GM03348 (cell line): ENCODE results near the gene POLD4.

Source experiments
- DNase-seq: peaks from one replicate; pipeline ENCODE4 v3.0.0; 2012; ENCODE audit warnings: low spot score

The POLD4 gene

DNA sequence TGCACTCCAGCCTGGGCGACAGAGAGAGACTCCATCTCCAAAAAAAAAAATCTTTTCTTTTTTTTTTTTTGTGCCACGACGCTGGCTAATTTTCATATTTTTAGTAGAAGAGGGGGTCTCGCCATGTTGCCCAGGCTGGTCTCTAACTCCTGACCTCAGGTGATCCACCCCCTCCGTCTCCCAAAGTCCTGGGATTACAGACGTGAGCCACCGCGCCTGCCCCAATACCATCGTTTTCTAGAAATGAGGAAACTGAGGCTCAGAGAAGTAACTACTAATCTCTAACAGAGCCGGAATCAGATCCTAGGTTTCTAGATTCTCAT is 36.5 kb downstream of the POLD4 start:
- no peak for DNase-seq

DNA sequence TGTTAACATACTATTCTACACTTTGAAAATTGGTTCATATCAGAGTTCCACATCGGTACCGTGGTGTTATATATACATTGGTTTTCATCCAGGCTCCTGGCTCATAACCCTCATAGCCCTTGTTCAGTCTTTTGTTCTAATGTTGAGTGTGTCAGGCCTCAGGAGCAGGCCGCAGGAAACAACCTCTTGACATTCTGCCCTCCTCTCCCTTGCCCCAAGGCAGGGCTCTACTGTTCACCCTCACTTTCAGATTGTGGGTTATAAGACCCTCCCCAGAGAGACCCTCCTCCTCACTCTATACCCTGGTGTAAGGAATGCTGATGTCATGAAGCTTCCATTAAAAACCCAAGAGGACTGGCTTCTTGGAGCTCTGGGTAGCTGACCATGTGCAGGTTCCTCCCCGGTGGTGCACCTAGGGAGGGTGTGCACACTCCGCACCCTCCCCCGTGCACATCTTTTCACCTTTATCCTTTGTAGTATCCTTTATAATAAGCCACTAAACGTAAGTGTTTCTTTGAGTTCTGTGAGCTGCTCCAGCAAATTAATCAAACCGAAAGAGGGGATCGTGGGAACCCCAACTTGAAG is 37.9 kb downstream of the POLD4 start:
- no peak for DNase-seq

DNA sequence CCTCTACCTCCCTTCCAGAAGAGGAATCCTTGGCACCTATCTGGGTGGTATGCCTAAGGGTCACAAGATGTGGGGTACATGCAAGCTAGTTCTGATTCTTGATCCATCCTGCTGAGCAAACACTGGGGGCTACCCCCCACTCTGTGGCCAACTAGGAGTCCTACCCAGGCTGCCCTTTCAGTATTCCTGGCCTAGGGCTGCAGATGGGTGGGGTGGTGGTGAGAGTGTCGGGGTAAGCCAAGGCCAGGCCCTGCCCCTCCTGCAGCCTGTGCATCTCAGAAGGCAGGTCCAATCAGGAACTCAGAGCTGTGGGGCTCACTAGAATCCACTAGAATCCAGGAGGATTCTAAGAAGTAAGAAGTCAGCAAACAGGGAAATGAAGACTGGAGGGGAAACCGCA is 39.1 kb downstream of the POLD4 start:
- no peak for DNase-seq

DNA sequence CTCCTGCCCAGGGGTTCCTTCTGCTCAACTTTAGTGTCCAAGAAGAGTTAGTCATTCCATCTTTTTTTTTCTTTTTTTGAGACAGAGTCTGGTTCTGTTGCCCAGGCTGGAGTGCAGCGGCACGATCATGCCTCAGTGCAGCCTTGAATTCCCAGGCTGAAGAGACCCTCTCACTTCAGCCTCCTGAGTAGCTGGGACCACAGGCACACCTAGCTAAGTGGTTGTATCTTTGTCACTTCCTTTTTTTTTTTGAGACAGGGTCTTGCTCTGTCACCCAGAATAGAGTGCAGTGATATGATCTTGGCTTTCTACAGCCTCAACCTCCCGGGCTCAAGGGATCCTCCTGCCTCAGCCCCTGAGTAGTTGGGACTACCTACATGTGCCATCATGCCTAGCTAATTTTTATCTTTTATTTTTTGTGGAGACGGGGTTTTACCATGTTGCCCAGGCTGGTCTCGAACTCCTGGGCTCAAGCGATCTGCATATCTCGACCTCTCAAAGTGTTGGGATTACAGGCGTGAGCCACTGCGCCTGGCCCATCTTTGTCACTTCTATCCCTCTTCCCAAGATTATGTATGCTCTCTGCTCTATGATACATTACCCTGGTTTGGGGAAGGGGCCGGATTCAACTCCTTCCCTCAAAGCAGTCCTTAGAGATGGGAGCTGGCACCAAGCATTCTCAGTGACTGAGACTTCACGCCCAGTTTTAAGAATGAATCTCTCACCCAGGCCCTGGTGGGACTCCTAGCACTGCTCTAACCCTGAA is 40.0 kb downstream of the POLD4 start:
- no peak for DNase-seq

DNA sequence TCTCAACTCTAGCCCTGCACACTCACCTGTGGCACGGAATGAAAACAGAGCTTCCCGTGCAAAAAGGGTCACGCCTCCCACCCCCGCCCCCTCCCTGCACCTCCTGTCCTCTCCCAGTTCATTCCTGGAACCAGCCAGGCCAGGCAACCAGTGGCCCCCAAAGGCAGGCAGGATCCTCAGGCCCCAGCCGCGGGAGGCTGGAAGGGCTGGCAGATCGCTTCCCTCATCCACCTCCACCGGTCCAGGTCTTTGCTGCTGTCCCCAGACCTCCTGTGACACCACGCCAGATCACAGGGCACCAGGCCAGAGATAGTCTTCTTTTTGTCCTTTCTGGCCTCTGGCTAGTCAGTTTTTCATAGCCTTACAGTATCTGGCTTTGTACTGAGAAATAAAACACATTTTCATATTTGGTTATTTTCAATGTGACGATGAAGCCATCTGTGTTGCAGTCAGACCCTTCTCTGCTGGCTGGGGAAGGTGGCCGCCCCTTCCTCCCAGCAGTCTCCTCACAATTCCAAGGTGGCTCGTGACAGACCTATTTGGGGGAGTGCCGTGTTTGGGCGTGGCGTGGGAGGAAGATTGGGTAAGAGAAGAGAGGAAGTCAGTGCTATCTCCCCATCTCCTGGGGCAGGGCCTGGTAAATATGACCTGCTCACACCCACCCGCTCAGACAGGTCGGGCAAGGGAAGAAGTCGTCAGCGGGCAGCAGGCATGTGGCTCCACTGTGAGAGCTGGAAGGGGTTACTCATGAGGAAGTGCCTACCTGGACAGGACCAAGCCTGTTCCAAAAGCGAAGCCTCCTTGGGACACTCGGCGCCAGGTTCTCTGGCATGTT is 40.9 kb downstream of the POLD4 start:
- DNase-seq: no peak

DNA sequence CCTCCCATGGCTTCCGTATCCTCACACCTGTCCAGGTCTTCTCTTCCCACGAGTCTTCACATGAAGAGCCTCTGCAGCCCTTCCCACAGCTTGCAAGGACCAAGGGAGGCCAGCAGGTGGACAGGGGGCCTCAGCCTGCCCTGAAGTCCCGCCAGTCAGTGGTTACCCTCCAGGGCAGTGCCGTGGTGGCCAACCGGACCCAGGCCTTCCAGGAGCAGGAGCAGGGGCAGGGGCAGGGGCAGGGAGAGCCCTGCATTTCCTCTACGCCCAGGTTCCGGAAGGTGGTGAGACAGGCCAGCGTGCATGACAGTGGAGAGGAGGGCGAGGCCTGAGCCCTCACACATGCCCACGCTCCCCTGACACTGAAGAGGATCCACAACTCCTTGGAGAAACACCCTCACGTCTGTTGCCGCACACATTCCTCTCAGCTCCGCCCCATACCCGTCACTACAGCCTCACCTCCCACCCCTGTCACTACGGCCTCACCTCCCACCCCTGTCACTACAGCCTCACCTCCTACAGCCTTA is 41.7 kb downstream of the POLD4 start:
- no peak for DNase-seq

DNA sequence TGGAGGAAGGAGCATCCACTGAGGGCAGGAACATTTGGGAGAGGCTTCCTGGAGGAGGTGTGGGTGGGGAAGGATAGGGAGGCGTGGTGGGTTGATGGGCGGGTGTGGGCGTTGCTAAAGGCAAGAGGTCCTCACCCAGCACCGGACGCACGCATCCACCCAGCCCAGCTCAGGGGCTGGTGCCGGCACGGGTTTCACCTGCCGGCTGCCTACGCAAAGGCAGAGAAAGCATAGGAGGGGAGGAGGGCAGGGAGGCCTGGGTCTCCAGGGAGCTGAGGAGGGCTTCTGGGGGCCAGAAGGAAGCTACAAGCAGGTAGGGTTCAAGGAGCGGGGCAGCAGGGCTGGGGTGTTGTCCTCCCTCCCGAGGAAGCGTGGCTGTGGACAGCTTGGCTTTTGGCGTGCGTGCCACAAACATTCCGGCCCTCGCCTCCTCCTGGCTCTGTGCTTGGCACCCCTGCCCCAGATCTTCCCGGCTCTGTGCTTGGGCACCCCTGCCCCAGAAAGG is 42.2 kb downstream of the POLD4 start:
- DNase-seq: no peak

DNA sequence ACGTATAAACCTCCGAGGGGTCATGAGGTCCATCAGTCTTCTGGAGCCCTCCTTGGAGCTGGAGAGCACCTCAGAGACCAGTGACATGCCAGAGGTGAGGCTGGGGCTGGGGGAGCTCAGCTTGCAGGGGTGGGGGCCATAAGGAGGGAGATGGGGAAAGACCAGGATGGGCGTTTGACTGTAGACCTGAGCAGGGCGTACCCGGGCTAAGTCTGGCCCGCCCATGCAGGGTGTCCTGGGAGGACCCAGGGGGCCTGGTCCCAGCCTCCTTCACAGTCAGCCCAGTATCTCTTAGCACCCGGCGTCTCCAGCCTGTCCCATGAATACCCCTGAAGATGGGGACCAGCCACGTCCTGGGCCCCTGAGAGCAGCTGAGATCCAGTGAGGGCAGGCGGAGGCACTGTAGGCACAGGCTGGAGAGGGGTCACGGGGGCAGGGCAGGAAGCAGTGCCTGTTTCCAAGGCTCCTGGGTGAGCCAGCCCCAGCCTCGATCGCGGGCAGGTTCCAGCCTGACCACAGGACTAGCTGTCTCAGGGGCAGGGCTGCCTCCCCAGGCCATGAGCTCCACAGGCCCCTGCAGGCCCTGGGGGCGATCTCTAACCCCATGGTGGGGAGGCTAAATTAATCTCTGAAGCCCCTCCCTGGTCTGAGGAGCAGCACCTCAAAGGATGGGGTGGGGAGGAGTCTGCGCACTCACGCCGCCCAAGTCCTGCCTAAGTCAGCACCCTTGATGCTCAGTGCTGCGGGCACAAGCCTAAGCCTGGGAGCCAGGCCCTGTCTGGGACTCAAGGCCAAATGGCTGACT is 42.9 kb downstream of the POLD4 start:
- DNase-seq: no peak

DNA sequence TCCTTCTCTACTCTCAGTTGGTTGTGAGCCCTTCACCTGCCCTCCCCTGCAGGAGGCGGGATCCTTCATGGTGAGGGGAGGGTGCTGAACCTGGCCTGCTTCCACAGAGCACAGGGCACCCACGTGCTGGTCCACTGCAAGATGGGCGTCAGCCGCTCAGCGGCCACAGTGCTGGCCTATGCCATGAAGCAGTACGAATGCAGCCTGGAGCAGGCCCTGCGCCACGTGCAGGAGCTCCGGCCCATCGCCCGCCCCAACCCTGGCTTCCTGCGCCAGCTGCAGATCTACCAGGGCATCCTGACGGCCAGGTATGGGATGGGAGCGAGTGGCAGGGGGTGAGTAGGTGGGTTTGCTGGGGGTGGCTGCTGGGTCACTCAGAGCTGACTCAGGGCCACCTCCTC is 43.7 kb downstream of the POLD4 start:
- no peak for DNase-seq

DNA sequence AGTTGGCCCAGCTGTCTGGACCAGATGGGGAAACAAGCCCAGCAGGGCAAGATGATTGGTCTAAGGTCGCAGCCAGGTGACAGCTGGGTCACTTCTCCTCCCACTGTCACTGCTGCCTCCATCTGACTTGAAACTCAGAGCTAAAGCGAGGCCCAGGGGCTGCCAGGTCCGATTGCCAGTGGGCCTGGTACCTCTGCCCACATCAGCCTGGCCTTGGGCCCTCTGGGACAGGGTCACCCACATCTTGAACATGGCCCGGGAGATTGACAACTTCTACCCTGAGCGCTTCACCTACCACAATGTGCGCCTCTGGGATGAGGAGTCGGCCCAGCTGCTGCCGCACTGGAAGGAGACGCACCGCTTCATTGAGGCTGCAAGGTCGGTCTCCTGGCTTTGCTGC is 44.2 kb downstream of the POLD4 start:
- no peak for DNase-seq

DNA sequence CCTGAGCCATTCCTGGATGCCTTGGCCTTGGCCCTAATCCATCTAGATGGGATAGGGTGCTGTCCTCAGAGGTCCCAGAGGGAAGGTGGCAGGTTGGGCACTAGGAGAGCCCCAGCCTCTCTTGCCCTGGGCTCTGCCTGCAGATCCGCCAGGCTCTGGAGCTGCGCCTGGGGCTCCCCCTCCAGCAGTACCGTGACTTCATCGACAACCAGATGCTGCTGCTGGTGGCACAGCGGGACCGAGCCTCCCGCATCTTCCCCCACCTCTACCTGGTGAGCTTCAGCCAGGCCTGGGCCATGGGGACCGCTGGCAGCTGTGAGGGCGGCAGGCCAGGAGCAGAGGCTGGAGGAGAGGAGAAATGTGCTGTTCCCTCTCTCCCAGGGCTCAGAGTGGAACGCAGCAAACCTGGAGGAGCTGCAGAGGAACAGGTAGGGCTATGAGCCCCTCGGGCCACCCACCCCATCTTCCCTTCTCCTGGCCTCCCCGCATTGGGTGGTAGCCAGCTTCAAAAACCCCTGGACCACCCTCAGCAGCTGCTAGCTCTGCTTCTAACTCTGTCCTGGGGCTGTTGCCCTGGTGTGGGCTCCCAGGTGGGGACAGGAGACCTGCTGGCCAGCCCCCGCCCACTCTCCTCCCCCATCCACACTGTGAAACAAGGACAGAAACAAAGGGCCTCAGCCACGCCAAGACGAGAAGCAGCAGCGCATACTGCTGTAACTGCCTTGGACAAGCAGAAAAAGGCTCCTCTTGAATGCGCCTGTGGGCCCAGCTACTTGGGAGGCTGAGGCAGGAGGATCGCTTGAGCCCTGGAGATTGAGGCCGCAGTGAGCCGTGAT is 45.1 kb downstream of the POLD4 start:
- no peak for DNase-seq

DNA sequence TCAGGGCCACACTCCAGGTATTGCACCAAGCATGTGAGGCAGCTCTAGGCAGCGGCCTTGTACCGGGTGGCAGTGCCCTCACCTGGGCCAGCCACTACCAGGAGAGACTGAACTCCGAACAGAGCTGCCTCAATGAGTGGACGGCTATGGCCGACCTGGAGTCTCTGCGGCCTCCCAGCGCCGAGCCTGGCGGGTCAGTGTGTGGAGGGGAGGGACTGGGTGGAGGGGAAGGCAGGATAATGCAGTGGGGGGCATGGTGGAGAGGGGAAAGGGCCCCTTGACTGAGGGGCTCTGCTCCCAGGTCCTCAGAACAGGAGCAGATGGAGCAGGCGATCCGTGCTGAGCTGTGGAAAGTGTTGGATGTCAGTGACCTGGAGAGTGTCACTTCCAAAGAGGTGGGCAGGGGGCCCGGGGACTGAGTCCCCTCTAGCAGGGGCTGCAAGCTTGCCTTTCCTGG is 45.8 kb downstream of the POLD4 start:
- DNase-seq: no peak

DNA sequence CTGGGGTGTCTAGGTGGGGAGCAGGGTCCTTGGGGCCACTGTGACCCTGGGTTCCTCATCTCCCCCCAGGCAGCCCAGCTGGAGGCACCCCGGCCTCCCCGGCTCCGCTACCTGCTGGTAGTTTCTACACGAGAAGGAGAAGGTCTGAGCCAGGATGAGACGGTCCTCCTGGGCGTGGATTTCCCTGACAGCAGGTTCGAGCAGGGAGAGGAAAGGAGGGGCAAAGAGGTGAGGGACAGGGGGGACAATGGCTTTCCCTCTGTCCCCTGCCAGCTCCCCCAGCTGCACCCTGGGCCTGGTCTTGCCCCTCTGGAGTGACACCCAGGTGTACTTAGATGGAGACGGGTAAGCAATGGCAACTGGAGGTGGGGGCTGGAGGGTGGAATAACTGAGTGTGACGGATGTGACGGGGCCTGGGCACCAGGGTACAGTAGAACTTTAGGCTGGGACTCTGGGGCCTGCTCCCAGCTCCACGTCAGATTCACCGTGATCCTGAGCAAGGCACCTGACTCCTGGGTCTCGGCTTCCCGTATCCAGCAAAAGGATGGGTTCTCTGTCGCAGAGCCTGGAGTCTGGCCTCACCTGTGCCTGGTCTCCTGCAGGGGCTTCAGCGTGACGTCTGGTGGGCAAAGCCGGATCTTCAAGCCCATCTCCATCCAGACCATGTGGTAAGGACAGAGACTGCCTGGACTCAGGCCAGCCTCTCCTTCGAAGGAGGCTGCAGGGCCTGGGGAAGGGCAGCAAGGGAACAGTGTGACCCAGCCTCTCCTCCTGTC is 46.4 kb downstream of the POLD4 start:
- no peak for DNase-seq

DNA sequence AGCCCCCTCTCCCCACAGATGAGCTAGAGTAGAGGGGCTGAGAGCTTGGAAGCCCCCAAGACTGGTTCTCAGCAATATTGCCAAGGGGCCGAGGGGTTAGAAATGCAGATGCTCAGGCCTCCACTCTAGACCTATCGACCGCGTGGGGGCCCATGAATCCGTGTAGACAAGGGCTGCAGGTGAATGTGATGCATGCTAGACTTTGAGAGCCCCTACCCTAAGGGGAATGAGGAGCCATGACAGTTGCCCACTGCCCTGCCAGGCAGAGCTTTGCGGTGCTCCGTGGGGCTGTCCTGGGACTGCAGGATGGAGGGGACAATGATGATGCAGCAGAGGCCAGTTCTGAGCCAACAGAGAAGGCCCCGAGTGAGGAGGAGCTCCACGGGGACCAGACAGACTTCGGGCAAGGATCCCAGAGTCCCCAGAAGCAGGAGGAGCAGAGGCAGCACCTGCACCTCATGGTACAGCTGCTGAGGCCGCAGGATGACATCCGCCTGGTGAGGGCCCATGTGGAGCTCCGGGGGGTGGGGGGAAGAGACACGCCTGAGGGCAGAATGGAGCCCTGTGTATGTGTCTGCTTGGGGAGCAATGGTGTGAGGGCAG is 48.7 kb downstream of the POLD4 start:
- DNase-seq: no peak

DNA sequence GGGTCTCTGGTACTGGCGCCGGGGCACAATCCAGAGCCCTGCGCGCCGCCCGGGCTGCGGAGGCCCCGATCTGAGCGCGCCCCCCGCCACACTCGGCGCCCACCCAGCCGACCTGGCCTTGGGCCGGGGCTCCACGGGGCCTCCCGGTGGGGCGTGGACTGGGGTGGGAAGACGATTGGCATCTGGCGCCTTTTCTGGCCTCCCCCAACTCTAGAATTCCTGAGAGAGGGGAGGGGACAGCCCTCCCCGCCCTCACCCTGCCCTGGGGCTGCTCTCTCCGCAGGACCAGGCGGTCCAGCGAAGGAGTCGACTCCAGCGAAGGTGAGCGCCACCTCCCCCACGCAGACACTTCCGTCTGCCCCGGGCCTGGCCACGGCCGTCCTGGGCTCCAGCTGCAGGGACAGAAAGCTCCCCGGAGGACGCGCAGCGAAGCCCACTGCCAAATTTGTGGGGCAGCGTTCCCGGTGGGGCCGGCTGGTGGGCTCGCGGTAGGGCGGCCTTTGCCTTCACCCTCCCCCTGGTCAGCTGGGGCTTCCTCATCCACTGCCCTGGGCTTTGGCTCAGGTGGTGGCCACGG is 49.4 kb downstream of the POLD4 start:
- peak; percentile 48 for DNase-seq

DNA sequence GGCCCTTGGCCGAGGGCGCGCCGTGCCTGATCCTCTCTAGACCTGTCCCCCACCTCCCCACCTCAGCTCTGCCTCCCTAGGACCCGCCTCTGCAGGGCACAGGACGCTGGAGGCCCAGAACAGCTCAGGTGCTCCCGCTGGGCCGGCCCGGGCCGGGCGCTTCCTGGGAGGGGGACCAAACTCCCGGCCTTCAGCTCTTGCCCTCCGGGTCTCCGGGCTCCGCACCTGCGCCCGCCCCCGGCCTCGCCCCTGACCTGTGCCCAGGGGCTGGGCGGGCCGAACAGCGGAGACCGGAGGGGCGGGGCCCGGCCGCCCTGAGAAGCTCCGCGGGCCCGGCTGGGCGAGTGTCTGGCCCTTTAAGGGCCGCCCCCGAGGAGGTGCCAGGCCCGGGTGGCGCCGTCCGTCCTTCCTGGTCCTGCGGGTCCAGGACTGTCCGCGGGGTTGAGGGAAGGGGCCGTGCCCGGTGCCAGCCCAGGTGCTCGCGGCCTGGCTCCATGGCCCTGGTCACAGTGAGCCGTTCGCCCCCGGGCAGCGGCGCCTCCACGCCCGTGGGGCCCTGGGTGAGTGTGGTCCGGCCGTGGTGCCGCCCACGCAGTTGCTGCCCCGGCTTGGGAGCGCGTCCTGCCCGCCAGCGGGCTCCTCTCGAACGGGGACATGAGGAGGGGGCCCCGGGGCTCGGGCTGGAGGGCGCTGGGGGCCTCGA is 50.1 kb downstream of the POLD4 start, which contains the start of gene SSH3:
Gene SSH3 (plus strand): TSS at position 399 of the 703 bp plus-strand sequence. CDS start 96 bp downstream, at position 495.
- DNase-seq: peak; percentile 91

DNA sequence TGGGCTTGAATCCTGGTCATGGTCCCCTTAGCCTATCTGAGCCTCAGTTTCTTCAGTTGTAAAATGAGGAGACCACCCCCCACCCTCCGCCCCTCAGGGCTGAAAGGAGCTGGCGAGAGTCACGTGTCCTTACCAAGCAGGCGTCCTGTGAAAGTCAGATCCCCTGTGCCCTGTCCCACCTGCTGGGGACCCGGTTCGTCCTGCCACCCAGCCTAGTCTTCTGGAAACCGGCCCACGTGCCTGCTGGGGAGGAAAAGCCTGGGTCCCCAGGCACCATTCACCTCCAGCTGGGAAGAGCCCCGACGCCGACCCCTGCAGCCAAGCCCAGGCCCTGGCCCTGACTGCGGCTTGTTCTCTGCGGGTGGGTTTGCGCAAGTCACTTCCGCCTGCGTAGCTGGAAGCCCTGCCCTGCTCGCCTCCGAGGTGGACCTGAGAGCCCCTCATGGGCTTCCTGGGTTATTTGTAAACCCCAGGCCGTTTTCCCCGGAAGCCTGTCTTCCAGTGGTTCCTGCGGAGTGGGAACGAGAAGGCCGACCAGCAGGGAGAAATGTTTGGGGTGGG is 50.7 kb downstream of the POLD4 start:
- DNase-seq: peak; percentile 28

DNA sequence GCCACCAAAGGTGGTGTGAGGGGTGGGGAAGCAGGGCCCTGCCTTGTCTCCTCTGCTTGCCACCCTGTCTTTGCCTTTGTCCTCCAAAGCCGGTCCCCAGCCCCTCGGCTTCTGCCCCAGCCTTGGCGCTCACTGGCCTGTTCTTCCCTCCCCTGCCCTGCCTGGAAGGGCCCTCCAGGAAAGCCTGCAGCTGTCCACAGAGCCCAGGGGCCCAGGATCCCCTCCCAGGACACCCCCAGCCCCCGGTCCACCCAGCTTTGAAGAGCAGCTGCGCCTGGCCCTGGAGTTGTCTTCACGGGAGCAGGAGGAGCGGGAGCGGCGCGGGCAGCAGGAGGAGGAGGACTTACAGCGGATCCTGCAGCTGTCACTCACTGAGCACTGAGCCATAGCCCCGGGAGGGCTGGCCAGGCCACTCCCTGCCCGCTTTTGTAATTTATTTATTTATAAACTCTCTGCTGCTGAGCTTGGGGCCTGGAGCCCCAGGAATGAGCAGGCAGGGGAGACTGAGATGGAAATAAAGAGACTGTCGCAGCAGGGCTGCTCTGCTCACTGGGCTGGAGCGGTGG is 51.3 kb downstream of the POLD4 start:
- peak; percentile 24 for DNase-seq
